ENCODE measurements around the gene GSAP.
"Not testable (repeated sequence)": the region's sequence is repeated elsewhere in the genome, so short reads cannot be mapped to it uniquely, and the experiment has no call there.

GSAP gene

GRCh38 chr7:77353407-77353721, 62.8 kb downstream of the GSAP start:
- no peak for DNase-seq

GRCh38 chr7:77352665-77353406, 63.3 kb downstream of the GSAP start:
- peak; percentile 26 for DNase-seq

- DNase-seq: peak; percentile 76
Observed at GRCh38 chr7:77351539-77352004, 64.6 kb downstream of the GSAP start.

GRCh38 chr7:77349141-77349540, 67.0 kb downstream of the GSAP start:
- DNase-seq: no peak

- no peak for DNase-seq
Observed at GRCh38 chr7:77348371-77348813, 67.8 kb downstream of the GSAP start.

GRCh38 chr7:77346441-77346840, 69.7 kb downstream of the GSAP start:
- DNase-seq: no peak

- not testable (repeated sequence) for DNase-seq
Observed at GRCh38 chr7:77345426-77345825, 70.7 kb downstream of the GSAP start.

GRCh38 chr7:77339726-77340125, 76.4 kb downstream of the GSAP start:
- no peak for DNase-seq

GRCh38 chr7:77338883-77339629, 77.1 kb downstream of the GSAP start:
- no peak for DNase-seq

- no peak for DNase-seq
Observed at GRCh38 chr7:77338260-77338659, 77.9 kb downstream of the GSAP start.

- no peak for DNase-seq
Observed at GRCh38 chr7:77337456-77337990, 78.6 kb downstream of the GSAP start.

GRCh38 chr7:77335581-77335980, 80.6 kb downstream of the GSAP start:
- DNase-seq: no peak

- DNase-seq: not testable (repeated sequence)
Observed at GRCh38 chr7:77334039-77334438, 82.1 kb downstream of the GSAP start.

- DNase-seq: peak; percentile 77
Observed at GRCh38 chr7:77331938-77332695, 84.0 kb downstream of the GSAP start.

- DNase-seq: peak; percentile 28
Observed at GRCh38 chr7:77330169-77330882, 85.8 kb downstream of the GSAP start.

- no peak for DNase-seq
Observed at GRCh38 chr7:77329466-77330168, 86.5 kb downstream of the GSAP start.

GRCh38 chr7:77328669-77329068, 87.5 kb downstream of the GSAP start:
- no peak for DNase-seq

GRCh38 chr7:77327932-77328628, 88.1 kb downstream of the GSAP start:
- peak; percentile 39 for DNase-seq

- DNase-seq: no peak
Observed at GRCh38 chr7:77327067-77327931, 88.8 kb downstream of the GSAP start.

- no peak for DNase-seq
Observed at GRCh38 chr7:77326131-77326530, 90.0 kb downstream of the GSAP start.
